K562 (cell line): ENCODE data around the gene CDKN2C. TPM values are rescaled to one million over a fixed set of nuclear protein-coding genes. Genes with fewer than 3 reads are reported as not detected.

Experiments used
- ARHGAP35 ChIP-seq: fragments of 450-650 bp; IDR thresholded peaks from 2 replicates; pipeline ENCODE4 v1.6.1; 2018; ENCODE audit not compliant: partially characterized antibody
- CCAR2 ChIP-seq: fragments of 200-400 bp; formaldehyde crosslinking; IDR thresholded peaks from 2 replicates; pipeline ENCODE4 v1.6.1; 2017; ENCODE audit warnings: mild to moderate bottlenecking, low read depth, low read length
- MTA3 ChIP-seq: fragments of 450-650 bp; formaldehyde crosslinking; IDR thresholded peaks from 2 replicates; pipeline ENCODE4 v1.6.1; 2017; ENCODE audit warnings: mild to moderate bottlenecking, borderline replicate concordance
- NFIC ChIP-seq: fragments of 450-650 bp; IDR thresholded peaks from 2 replicates; pipeline ENCODE4 v1.6.1; 2017; ENCODE audit warnings: mild to moderate bottlenecking, inconsistent platforms
- PHB2 ChIP-seq: fragments of 450-650 bp; IDR thresholded peaks from 2 replicates; pipeline ENCODE4 v1.6.1; 2017; ENCODE audit warnings: low read depth
- PTTG1 ChIP-seq: fragments of 450-650 bp; IDR thresholded peaks from 2 replicates; pipeline ENCODE4 v1.6.1; 2016; ENCODE audit warnings: low read depth, mild to moderate bottlenecking, missing genetic modification characterization, missing compliant biosample characterization
- RBM14 ChIP-seq: fragments of 200-400 bp; formaldehyde crosslinking; IDR thresholded peaks from 2 replicates; pipeline ENCODE4 v1.6.1; 2018; ENCODE audit warnings: low read depth, mild to moderate bottlenecking, low read length, moderate library complexity, borderline replicate concordance; ENCODE audit not compliant: insufficient read depth
- WHSC1 ChIP-seq: IDR thresholded peaks from one replicate; pipeline ENCODE4 v1.6.1; 2012; ENCODE audit warnings: low read length, control low read depth, inconsistent platforms
- ZBTB7A ChIP-seq: IDR thresholded peaks from 2 replicates; pipeline ENCODE4 v1.6.1; 2011; ENCODE audit warnings: low read depth, mild to moderate bottlenecking, low read length, moderate library complexity, borderline replicate concordance; ENCODE audit not compliant: control insufficient read depth
- polyA plus RNA-seq, 8 experiments: library from polyadenylated mRNA; depleted of rRNA in 4 of 8; stranded (reverse) in 5 of 8; unstranded in 3 of 8; fragments of >200 nt; fragmentation: Nextera tagmentation in 2 of 8; fragmentation: Illumina TruSeq in 1 of 8; extraction: Ambion mirVana in 2 of 8; extraction: Trizol in 1 of 8; gene quantifications; 2 replicates each; pipeline versions ENCODE4 v1.2.1 to v1.2.3, GENCODE V29; 2011 to 2014; ENCODE audit warnings: inconsistent platforms in 1 of 8, missing spikeins in 1 of 8
- total RNA-seq, 7 experiments: library from RNA; depleted of rRNA in 6 of 7; stranded (reverse); fragments of >200 nt in 6 of 7; fragmentation: Illumina TruSeq in 2 of 7; extraction: Trizol in 2 of 7; gene quantifications; 2 replicates each; pipeline versions ENCODE4 v1.2.1 to v1.2.3, GENCODE V29; 2011 to 2021; ENCODE audit warnings: low replicate concordance in 1 of 7
- TF ChIP-seq, protein P1 (sequence below), 2 experiments: fragments of 450-650 bp; IDR thresholded peaks; 2 replicates each; pipeline ENCODE4 v1.6.1; 2016; ENCODE audit warnings: mild to moderate bottlenecking in 2 of 2, borderline replicate concordance in 1 of 2, low read depth in 1 of 2, moderate library complexity in 1 of 2
- TF ChIP-seq, protein P2 (sequence below), 2 experiments: IDR thresholded peaks in 1 of 2; conservative IDR thresholded peaks in 1 of 2; 2 replicates each; pipeline ENCODE4 v1.6.1; 2016; ENCODE audit warnings: low read depth in 2 of 2, mild to moderate bottlenecking in 1 of 2, missing compliant biosample characterization in 1 of 2, missing genetic modification characterization in 1 of 2, moderate library complexity in 1 of 2
- TF ChIP-seq, protein P3 (sequence below): IDR thresholded peaks from 2 replicates; pipeline ENCODE4 v1.6.1; 2016; ENCODE audit warnings: missing genetic modification characterization, missing compliant biosample characterization
- TF ChIP-seq, protein P4 (sequence below): fragments of 450-650 bp; IDR thresholded peaks from 2 replicates; pipeline ENCODE4 v1.6.1; 2016; ENCODE audit warnings: low read depth, mild to moderate bottlenecking, moderate library complexity

Gene CDKN2C
- total and polyA plus RNA-seq, 9 of the 15 experiments (the other 6 are each of a cell fraction or from before 2014, with no cell fraction given): 11.9 to 74.3 (median 45.9) TPM

DNA sequence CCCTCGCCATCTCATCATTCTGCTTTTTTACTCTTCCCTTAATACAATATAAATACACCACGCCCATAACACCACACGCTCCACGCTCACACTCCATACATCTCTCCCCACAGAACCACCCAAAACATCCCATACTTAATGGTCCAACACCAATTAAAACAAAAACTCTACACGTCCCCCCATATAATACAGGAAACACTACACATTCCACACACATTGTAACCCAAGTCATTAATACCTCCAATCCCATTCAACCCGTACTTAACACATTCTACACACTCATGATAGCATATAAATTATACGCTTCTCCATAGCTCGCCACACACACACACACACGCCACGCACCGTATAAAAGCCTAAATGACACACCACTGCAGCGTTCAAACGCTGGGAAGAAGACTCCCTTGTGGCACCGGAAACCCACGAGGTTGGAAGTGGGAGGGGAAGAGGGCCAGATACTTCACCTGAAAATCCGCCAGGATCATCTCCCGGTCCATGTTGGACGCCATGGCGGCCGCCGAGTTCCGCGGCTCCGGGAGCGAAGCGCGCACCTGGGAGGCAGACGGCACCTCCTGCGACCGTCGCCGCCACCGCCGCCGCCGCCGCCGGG is 10.6 kb upstream of the CDKN2C start (continued):
- TF ChIP-seq, protein P1, sequence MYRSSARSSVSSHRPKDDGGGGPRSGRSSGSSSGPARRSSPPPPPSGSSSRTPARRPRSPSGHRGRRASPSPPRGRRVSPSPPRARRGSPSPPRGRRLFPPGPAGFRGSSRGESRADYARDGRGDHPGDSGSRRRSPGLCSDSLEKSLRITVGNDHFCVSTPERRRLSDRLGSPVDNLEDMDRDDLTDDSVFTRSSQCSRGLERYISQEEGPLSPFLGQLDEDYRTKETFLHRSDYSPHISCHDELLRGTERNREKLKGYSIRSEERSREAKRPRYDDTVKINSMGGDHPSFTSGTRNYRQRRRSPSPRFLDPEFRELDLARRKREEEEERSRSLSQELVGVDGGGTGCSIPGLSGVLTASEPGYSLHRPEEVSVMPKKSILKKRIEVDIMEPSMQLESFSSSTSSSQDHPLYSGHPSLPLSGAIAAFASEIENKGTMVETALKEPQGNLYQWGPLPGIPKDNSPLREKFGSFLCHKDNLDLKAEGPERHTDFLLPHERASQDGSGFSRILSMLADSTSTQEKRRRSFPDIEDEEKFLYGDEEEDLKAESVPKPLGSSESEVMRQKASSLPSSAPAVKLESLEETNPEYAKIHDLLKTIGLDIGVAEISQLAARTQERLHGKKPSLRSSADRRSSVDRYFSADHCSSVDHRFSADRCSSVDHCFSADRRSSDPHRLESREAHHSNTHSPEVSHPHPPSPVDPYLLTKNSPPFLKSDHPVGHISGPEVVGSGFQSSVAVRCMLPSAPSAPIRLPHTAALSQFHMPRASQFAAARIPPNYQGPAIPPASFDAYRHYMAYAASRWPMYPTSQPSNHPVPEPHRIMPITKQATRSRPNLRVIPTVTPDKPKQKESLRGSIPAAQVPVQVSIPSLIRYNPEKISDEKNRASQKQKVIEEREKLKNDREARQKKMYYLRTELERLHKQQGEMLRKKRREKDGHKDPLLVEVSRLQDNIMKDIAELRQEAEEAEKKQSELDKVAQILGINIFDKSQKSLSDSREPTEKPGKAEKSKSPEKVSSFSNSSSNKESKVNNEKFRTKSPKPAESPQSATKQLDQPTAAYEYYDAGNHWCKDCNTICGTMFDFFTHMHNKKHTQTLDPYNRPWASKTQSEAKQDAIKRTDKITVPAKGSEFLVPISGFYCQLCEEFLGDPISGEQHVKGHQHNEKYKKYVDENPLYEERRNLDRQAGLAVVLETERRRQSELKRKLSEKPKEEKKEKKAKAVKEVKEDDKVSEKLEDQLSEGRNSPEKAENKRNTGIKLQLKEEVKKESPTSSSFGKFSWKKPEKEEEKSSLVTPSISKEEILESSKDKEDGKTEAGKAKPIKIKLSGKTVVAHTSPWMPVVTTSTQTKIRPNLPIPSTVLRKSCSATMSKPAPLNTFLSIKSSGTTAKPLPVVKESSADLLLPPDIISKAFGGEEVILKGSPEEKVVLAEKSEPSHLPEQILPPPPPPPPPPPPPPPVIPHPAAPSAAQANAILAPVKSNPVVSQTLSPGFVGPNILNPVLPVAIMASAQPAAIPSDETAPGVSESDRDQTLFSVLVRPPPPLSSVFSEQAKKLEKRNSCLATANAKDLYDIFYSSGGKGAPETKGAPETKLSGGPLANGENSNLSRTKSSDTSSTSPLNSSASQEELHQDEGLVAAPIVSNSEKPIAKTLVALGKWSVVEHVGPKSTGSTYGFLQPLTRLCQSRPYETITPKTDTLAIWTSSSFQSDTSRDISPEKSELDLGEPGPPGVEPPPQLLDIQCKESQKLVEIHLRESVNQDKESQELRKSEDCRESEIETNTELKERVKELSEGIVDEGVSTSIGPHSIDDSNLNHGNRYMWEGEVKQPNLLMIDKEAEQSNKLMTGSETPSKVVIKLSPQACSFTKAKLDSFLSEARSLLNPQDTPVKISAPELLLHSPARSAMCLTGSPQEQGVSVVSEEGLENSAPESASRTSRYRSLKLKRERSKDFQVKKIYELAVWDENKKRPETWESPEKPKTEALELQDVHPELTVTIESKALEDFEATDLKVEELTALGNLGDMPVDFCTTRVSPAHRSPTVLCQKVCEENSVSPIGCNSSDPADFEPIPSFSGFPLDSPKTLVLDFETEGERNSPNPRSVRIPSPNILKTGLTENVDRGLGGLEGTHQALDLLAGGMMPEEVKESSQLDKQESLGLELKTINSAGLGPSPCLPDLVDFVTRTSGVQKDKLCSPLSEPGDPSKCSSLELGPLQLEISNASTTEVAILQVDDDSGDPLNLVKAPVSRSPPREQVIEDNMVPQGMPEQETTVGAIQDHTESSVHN (IDR thresholded peaks at IDR 0.05; ENCODE audit: borderline replicate concordance in 1 of 2, low read depth in 1 of 2): no peak
- TF ChIP-seq CCAR2 (no peak), MTA3 (no peak), RBM14 (no peak), ARHGAP35 (no peak), NFIC (peak; percentile 25; the same call in 1 of the 2 replicates), ZBTB7A (no peak), PHB2 (peak; percentile 76), WHSC1 (no peak), PTTG1 (tag) (no peak)
- TF ChIP-seq, protein P2, sequence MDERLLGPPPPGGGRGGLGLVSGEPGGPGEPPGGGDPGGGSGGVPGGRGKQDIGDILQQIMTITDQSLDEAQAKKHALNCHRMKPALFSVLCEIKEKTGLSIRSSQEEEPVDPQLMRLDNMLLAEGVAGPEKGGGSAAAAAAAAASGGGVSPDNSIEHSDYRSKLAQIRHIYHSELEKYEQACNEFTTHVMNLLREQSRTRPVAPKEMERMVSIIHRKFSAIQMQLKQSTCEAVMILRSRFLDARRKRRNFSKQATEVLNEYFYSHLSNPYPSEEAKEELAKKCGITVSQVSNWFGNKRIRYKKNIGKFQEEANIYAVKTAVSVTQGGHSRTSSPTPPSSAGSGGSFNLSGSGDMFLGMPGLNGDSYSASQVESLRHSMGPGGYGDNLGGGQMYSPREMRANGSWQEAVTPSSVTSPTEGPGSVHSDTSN (CRISPR knock-in tag; IDR thresholded peaks at IDR 0.05; ENCODE audit: low read depth): no peak
- TF ChIP-seq, protein P2 (tag; conservative IDR thresholded peaks at IDR 0.05; ENCODE audit: low read depth): 0 out of 2 replicates have a peak, but pooled peaks have one; percentile 7
- TF ChIP-seq, protein P3, sequence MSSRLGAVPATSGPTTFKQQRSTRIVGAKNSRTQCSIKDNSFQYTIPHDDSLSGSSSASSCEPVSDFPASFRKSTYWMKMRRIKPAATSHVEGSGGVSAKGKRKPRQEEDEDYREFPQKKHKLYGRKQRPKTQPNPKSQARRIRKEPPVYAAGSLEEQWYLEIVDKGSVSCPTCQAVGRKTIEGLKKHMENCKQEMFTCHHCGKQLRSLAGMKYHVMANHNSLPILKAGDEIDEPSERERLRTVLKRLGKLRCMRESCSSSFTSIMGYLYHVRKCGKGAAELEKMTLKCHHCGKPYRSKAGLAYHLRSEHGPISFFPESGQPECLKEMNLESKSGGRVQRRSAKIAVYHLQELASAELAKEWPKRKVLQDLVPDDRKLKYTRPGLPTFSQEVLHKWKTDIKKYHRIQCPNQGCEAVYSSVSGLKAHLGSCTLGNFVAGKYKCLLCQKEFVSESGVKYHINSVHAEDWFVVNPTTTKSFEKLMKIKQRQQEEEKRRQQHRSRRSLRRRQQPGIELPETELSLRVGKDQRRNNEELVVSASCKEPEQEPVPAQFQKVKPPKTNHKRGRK (tag): no peak
- TF ChIP-seq, protein P4, sequence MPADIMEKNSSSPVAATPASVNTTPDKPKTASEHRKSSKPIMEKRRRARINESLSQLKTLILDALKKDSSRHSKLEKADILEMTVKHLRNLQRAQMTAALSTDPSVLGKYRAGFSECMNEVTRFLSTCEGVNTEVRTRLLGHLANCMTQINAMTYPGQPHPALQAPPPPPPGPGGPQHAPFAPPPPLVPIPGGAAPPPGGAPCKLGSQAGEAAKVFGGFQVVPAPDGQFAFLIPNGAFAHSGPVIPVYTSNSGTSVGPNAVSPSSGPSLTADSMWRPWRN: no peak
